C4-2B (cell line): ENCODE results near the gene GALR3.

Experiments used
- ZFX ChIP-seq: fragments of 450-650 bp; IDR thresholded peaks from 2 replicates; pipeline ENCODE4 v1.6.1; 2017
- TF ChIP-seq, protein P1 (sequence below): fragments of 450-650 bp; conservative IDR thresholded peaks from 2 replicates; pipeline ENCODE4 v1.5.1; 2017; ENCODE audit warnings: mild to moderate bottlenecking

DNA sequence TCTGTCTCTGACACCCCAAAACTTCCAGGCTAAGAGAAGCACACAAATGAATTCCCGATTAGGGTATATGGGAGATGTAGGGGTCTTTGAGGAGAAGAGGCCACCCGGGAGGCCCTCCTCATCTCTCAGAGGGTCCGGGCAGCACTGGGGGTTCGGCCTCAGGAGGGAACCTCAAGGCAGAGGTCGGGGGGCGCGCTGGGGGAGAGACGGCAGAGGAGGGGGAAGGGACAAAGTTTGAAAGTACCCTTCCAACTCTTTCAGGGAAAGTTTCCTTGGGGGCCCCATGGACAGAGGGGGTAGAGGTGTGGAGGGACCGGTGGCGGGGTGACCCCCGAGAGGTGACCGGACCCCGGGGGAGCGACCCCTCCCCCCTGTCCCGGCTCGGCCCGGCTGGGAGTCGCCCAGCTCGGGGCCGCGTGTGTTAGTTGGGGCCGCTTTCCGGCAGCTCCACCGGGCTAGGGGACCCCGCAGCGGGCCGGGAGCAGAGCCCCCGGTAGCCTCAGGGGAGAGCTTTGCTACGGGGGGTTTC lies 18.8 kb upstream of the GALR3 start:
- TF ChIP-seq, protein P1, sequence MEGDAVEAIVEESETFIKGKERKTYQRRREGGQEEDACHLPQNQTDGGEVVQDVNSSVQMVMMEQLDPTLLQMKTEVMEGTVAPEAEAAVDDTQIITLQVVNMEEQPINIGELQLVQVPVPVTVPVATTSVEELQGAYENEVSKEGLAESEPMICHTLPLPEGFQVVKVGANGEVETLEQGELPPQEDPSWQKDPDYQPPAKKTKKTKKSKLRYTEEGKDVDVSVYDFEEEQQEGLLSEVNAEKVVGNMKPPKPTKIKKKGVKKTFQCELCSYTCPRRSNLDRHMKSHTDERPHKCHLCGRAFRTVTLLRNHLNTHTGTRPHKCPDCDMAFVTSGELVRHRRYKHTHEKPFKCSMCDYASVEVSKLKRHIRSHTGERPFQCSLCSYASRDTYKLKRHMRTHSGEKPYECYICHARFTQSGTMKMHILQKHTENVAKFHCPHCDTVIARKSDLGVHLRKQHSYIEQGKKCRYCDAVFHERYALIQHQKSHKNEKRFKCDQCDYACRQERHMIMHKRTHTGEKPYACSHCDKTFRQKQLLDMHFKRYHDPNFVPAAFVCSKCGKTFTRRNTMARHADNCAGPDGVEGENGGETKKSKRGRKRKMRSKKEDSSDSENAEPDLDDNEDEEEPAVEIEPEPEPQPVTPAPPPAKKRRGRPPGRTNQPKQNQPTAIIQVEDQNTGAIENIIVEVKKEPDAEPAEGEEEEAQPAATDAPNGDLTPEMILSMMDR = no peak
- no peak for TF ChIP-seq ZFX
